ENCODE measurements around the gene C1orf167. TPM values are rescaled to one million over a fixed set of nuclear protein-coding genes. Genes with fewer than 3 reads are reported as not detected.

The C1orf167 gene
- total RNA-seq, 1 experiment from 2014 or later = 0.39 TPM

DNA sequence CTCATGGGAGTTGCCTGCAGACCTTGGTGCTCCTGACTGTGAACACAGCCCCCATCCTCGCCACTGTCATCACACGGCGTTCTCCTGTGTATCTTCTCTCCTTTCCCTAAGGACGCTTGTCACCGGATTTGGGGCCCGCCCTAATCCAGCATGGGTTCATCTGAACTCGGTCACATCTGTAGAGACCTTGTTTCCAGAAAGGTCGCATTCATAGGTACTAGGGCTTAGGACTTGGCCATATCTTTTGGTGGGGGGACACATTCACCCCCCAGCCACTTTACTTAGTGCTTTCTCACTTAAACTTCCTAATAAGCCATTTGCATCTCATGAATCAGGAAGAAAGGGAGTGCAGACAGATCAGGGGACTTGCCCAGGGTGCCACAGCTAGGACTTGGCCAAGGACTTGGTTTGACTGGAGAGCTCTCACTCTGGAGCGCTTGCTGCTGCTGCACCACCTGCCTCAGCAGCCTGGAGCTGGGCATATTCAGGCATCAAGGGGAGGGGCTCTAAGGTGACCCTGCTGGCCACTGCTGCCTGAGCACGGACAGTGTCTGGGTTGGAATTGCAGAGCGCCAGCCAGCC lies 75.9 kb downstream of the C1orf167 start:
- Histone ChIP-seq H2BK5ac (ENCODE audit: insufficient read length, low read length) (no peak overlapping the region), H3K14ac (ENCODE audit: insufficient read depth, low read length) (no peak overlapping the region), H3K4me2 (ENCODE audit: insufficient read depth, insufficient read length, low read length) (no peak overlapping the region), H2BK15ac (ENCODE audit: low read depth, low read length) (no peak overlapping the region), H3K27ac (ENCODE audit: insufficient read length, low read depth, low read length) (no peak overlapping the region), H2BK20ac (ENCODE audit: low read depth, low read length, poor library complexity, severe bottlenecking) (no peak overlapping the region), H3K79me2 (ENCODE audit: insufficient read depth, low read length) (no peaks in the 10 kb centered on the region), H3K18ac (ENCODE audit: insufficient read length, low read depth, low read length) (no peak overlapping the region), H3K79me1 (ENCODE audit: insufficient read depth, low read depth, low read length, poor library complexity, severe bottlenecking) (no peaks in the 10 kb centered on the region), H4K20me1 (ENCODE audit: control insufficient read depth, insufficient read depth, insufficient read length) (no peaks in the 10 kb centered on the region), H3K56ac (ENCODE audit: insufficient read length, low read depth, low read length) (no peak overlapping the region), H3K9me3 (ENCODE audit: control insufficient read depth, low read depth, low read length) (no peaks in the 10 kb centered on the region), H2BK12ac (ENCODE audit: insufficient read length, low read depth, low read length) (no peak overlapping the region), H2AFZ (ENCODE audit: low read length) (no peak overlapping the region), H2BK120ac (ENCODE audit: low read depth, low read length, poor library complexity, severe bottlenecking) (no peak overlapping the region), H3K23me2 (ENCODE audit: insufficient read length, low read depth, low read length, poor library complexity, severe bottlenecking) (no peaks in the 10 kb centered on the region), H2AK5ac (ENCODE audit: insufficient read length, low read length) (no peak overlapping the region), H3K23ac (ENCODE audit: insufficient read length, low read depth, low read length) (no peak overlapping the region), H3K4ac (ENCODE audit: low read depth, low read length) (no peak overlapping the region), H3T11ph (ENCODE audit: low read length) (no peak overlapping the region), H4K8ac (replicated peaks; ENCODE audit: insufficient read length, low read depth, low read length) (no peak overlapping the region), H4K5ac (ENCODE audit: insufficient read length, low read depth, low read length) (no peak overlapping the region), H3K9ac (ENCODE audit: extremely low read depth, insufficient read length, low read length) (no peak overlapping the region), H3K27me3 (ENCODE audit: insufficient read depth, low read length) (no peaks in the 10 kb centered on the region), H3K4me1 (ENCODE audit: insufficient read depth, low read length) (no peaks in the 10 kb centered on the region), H4K91ac (ENCODE audit: insufficient read length, low read depth, low read length) (no peak overlapping the region)
- no peak overlapping the region; a peak in 1 of 7 replicates for H3K27ac Mint-ChIP-seq
- H3K4me1 Mint-ChIP-seq = no peaks in the 10 kb centered on the region
- peak; percentile 36 for DNase-seq
- H3K4me3 Mint-ChIP-seq = no peak overlapping the region
- TF ChIP-seq CTCF (conservative IDR thresholded peaks at IDR 0.05) = no peak
- H3K9me3 Mint-ChIP-seq = no peaks in the 10 kb centered on the region
- H3K27me3 Mint-ChIP-seq (ENCODE audit: low read depth) = no peaks in the 10 kb centered on the region
- peaks cover 35 to 94% (median 81%) of the 10 kb centered on the region in 3 experiments; a peak in 6 of 7 replicates for H3K36me3 Mint-ChIP-seq (ENCODE audit: insufficient read depth in 1 of 3, low read depth in 3 of 3)
- no CpG with 5 or more reads among the region's 11 CpGs for WGBS (ENCODE audit: extremely low coverage, insufficient read length, low lambda C conversion rate)
